HUES64 (cell line): ENCODE results near the gene RAPGEFL1.
"Not testable (repeated sequence)": the region's sequence is repeated elsewhere in the genome, so short reads cannot be mapped to it uniquely, and the experiment has no call there.

Experiments used
- H3K27ac ChIP-seq: 2 replicates; pipeline ENCODE4 v1.7.0; 2013; ENCODE audit warnings: low read depth, low read length, inconsistent platforms
- H3K27me3 ChIP-seq: 2 replicates; pipeline ENCODE4 v1.6.1; 2013; ENCODE audit warnings: mild to moderate bottlenecking, low read length; ENCODE audit not compliant: insufficient read depth
- H3K36me3 ChIP-seq: 2 replicates; pipeline ENCODE4 v1.6.1; 2013; ENCODE audit warnings: mild to moderate bottlenecking, low read length; ENCODE audit not compliant: insufficient read depth
- H3K4me1 ChIP-seq: 2 replicates; pipeline ENCODE4 v1.6.1; 2013; ENCODE audit warnings: mild to moderate bottlenecking, low read length, moderate library complexity; ENCODE audit not compliant: insufficient read depth
- H3K4me3 ChIP-seq: 2 replicates; pipeline ENCODE4 v1.5.1; 2013; ENCODE audit warnings: mild to moderate bottlenecking, low read length, moderate library complexity
- H3K9ac ChIP-seq: 2 replicates; pipeline ENCODE4 v1.6.1; 2013; ENCODE audit warnings: mild to moderate bottlenecking, low read depth, low read length
- H3K9me3 ChIP-seq: 2 replicates; pipeline ENCODE4 v1.6.1; 2013; ENCODE audit warnings: low read depth, low read length; ENCODE audit not compliant: insufficient read depth
- WGBS: fragments of 150-250, 120-280 bp; methylation state at CpG from one replicate; pipeline ENCODE4 v1.1.7; 2013; ENCODE audit warnings: missing lambda C conversion rate; 5-methylcytosine and 5-hydroxymethylcytosine counted together

RAPGEFL1 gene

GRCh38 chr17:40213914-40214313 is 36.6 kb downstream of the RAPGEFL1 start:
- H3K36me3 ChIP-seq, H3K9me3 ChIP-seq, H3K9ac ChIP-seq, H3K4me3 ChIP-seq, H3K27ac ChIP-seq, H3K4me1 ChIP-seq, H3K27me3 ChIP-seq: not testable (repeated sequence)
- 91% methylated on average over 6 of the region's 6 CpGs for WGBS

GRCh38 chr17:40218006-40218739 is 40.9 kb downstream of the RAPGEFL1 start:
- Histone ChIP-seq H3K9me3 (no peaks in the 10 kb centered on the region), H3K9ac (no peak overlapping the region), H3K36me3 (no peaks in the 10 kb centered on the region), H3K27me3 (no peaks in the 10 kb centered on the region), H3K4me3 (peak overlapping the region; percentile 74), H3K4me1 (no peaks in the 10 kb centered on the region), H3K27ac (no peak overlapping the region; the same call in 1 of the 2 replicates)
- WGBS: 75% methylated on average over 7 of the region's 7 CpGs

- WGBS: 4% methylated on average over 59 of the region's 59 CpGs
- Histone ChIP-seq H3K4me3 (peak within 1 kb of the TSS; percentile 74), H3K27me3 (no peaks in the 10 kb centered on the region), H3K36me3 (no peaks in the 10 kb centered on the region), H3K9me3 (no peaks in the 10 kb centered on the region), H3K9ac (peak within 1 kb of the TSS; percentile 72), H3K27ac (peak within 1 kb of the TSS; percentile 81), H3K4me1 (no peaks in the 10 kb centered on the region)
These were observed 41.7 kb downstream of the RAPGEFL1 start, which contains the start of gene WIPF2 for GRCh38 chr17:40218740-40219593. TSS of gene WIPF2 (plus strand) at chr17:40219304. CDS start at chr17:40256460, 37,156 bp downstream.

GRCh38 chr17:40219594-40220338 is 42.5 kb downstream of the RAPGEFL1 start:
- H3K27me3 ChIP-seq: no peaks in the 10 kb centered on the region
- H3K27ac ChIP-seq: peak overlapping the region; percentile 81; the same call in 1 of the 2 replicates
- H3K4me3 ChIP-seq: peak overlapping the region; percentile 74
- no peaks in the 10 kb centered on the region for H3K36me3 ChIP-seq
- no peaks in the 10 kb centered on the region for H3K4me1 ChIP-seq
- H3K9me3 ChIP-seq: no peaks in the 10 kb centered on the region
- WGBS: 8% methylated on average over 24 of the region's 24 CpGs
- H3K9ac ChIP-seq: peak overlapping the region; percentile 60

GRCh38 chr17:40224718-40225550 is 47.7 kb downstream of the RAPGEFL1 start:
- no peak overlapping the region for H3K27ac ChIP-seq
- no peaks in the 10 kb centered on the region for H3K4me1 ChIP-seq
- H3K9ac ChIP-seq: no peak overlapping the region
- no peaks in the 10 kb centered on the region for H3K9me3 ChIP-seq
- no peaks in the 10 kb centered on the region for H3K36me3 ChIP-seq
- H3K4me3 ChIP-seq: no peak overlapping the region
- WGBS: 90% methylated on average over 5 of the region's 5 CpGs
- no peaks in the 10 kb centered on the region for H3K27me3 ChIP-seq

GRCh38 chr17:40229146-40229545 is 51.9 kb downstream of the RAPGEFL1 start:
- H3K4me1 ChIP-seq, H3K9me3 ChIP-seq, H3K9ac ChIP-seq, H3K27me3 ChIP-seq, H3K27ac ChIP-seq, H3K4me3 ChIP-seq: not testable (repeated sequence)
- whole genome bisulfite sequencing: 98% methylated on average over 12 of the region's 14 CpGs
- peaks cover 12% of the 10 kb centered on the region for H3K36me3 ChIP-seq

GRCh38 chr17:40230670-40231069 is 53.4 kb downstream of the RAPGEFL1 start:
- Histone ChIP-seq H3K27me3 (no peaks in the 10 kb centered on the region), H3K27ac (no peak overlapping the region), H3K36me3 (peaks cover 16% of the 10 kb centered on the region), H3K4me1 (no peaks in the 10 kb centered on the region), H3K4me3 (no peak overlapping the region), H3K9me3 (no peaks in the 10 kb centered on the region), H3K9ac (no peak overlapping the region)
- 100% methylated on average over 3 of the region's 3 CpGs for WGBS

GRCh38 chr17:40231928-40232327 is 54.7 kb downstream of the RAPGEFL1 start:
- not testable (repeated sequence) for H3K9me3 ChIP-seq, H3K27ac ChIP-seq, H3K9ac ChIP-seq, H3K4me1 ChIP-seq, H3K27me3 ChIP-seq, H3K4me3 ChIP-seq
- H3K36me3 ChIP-seq: peaks cover 19% of the 10 kb centered on the region
- 95% methylated on average over 4 of the region's 4 CpGs for WGBS

GRCh38 chr17:40241252-40241834 is 64.1 kb downstream of the RAPGEFL1 start:
- Histone ChIP-seq H3K27me3 (no peaks in the 10 kb centered on the region), H3K4me3 (no peak overlapping the region), H3K9ac (no peak overlapping the region), H3K36me3 (peaks cover 3% of the 10 kb centered on the region; the same call in 1 of the 2 replicates), H3K27ac (no peak overlapping the region), H3K4me1 (no peaks in the 10 kb centered on the region), H3K9me3 (no peaks in the 10 kb centered on the region)
- 93% methylated on average over 4 of the region's 4 CpGs for WGBS

GRCh38 chr17:40242774-40243173 is 65.5 kb downstream of the RAPGEFL1 start:
- H3K9ac ChIP-seq: no peak overlapping the region
- no peaks in the 10 kb centered on the region for H3K27me3 ChIP-seq
- H3K9me3 ChIP-seq: no peaks in the 10 kb centered on the region
- H3K27ac ChIP-seq: no peak overlapping the region
- no peaks in the 10 kb centered on the region for H3K36me3 ChIP-seq
- no peak overlapping the region for H3K4me3 ChIP-seq
- no peaks in the 10 kb centered on the region for H3K4me1 ChIP-seq
- 94% methylated on average over 3 of the region's 3 CpGs for WGBS
